ENCODE measurements around the gene C22orf31. TPM values are rescaled to one million over a fixed set of nuclear protein-coding genes. Genes with fewer than 3 reads are reported as not detected.
A peak's percentile ranks its signal among the peaks of the same experiment; 100 is the strongest.
"Not testable (repeated sequence)": the region's sequence is repeated elsewhere in the genome, so short reads cannot be mapped to it uniquely, and the experiment has no call there.

C22orf31 gene
- total RNA-seq, 1 donor from 2014 or later, result not detected

DNA sequence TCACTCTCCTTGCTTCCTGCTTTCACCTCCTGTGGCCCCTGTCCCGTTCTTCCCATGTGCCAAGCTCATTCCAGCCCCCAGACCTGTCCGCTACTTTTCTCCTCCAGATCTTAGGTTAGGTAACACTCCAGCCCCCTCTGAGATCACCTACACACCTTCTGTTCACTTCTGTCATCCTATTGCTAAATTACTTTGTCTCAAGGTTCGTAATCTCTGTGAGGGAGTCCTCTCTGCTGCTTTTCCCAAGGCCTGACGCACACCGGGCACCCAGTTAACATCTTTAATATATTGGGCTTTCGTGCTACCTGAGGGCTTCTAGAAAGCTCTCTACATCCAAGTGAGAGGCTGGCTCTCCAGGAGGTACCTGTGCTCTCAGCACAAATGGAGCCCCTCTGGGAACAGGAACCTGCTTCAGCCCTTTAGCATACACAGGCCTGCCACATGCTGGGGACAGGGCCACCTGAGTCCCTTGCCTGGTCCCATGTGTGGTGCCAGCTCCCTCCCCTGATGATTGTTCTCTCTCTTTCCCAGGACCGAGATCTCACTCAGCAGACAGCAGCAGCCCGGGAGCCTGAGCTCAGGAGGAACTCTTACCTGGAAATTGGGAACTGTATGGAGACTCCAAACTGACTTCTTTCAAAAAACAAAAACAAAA lies 8.5 kb downstream of the C22orf31 start:
- no peak for DNase-seq

DNA sequence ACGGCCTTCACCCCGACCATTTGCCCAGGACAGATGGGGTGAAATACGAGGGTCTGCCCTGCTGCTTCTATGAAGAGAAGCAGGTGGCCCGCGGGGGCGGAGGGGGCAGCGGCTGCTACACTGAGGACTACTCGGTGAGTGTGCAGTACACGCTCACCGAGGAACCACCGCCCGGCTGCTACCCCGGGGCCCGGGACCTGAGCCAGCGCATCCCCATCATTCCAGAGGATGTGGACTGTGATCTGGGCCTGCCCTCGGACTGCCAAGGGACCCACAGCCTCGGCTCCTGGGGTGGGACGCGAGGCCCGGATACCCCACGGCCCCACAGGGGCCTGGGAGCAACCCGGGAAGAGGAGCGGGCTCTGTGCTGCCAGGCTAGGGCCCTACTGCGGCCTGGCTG lies 11.2 kb downstream of the C22orf31 start:
- DNase-seq, result no peak

DNA sequence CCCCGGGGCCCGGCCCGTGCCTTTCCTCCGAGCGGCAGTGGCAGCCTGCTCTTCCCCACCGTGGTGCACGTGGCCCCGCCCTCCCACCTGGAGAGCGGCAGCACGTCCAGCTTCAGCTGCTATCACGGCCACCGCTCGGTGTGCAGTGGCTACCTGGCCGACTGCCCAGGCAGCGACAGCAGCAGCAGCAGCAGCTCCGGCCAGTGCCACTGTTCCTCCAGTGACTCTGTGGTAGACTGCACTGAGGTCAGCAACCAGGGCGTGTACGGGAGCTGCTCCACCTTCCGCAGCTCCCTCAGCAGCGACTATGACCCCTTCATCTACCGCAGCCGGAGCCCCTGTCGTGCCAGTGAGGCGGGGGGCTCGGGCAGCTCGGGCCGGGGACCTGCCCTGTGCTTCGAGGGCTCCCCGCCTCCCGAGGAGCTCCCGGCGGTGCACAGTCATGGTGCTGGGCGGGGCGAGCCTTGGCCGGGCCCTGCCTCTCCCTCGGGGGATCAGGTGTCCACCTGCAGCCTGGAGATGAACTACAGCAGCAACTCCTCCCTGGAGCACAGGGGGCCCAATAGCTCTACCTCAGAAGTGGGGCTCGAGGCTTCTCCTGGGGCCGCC lies 11.9 kb downstream of the C22orf31 start:
- no peak for DNase-seq

DNA sequence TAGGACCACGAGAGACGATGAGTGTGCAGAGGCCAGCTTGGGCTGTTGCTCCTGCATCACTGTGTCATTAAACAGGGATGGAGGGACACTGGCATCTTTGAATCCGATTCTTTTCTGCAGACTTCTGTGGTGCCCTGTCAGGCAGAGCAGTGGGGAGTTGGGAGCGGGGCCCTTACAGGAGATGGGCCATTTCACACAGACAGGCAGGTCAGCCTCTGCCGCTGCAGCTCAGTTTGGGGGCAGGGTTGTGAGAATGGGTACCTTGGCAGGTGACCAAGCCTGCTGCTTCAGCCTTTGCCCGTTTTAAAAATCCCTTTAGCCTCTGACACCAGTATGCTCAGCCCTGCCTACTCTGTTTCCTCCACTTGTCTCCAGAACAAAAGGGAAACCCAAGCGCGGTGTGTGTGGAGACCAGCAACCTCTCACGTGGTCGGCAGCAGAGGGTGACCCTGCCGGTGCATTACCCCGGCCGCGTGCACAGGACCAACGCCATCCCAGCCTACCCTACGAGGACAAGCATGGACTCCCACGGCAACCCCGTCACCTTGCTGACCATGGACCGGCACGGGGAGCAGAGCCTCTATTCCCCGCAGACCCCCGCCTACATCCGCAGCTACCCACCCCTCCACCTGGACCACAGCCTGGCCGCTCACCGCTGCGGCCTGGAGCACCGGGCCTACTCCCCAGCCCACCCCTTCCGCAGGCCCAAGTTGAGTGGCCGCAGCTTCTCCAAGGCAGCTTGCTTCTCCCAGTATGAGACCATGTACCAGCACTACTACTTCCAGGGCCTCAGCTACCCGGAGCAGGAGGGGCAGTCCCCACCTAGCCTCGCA lies 12.6 kb downstream of the C22orf31 start:
- no peak for DNase-seq

DNA sequence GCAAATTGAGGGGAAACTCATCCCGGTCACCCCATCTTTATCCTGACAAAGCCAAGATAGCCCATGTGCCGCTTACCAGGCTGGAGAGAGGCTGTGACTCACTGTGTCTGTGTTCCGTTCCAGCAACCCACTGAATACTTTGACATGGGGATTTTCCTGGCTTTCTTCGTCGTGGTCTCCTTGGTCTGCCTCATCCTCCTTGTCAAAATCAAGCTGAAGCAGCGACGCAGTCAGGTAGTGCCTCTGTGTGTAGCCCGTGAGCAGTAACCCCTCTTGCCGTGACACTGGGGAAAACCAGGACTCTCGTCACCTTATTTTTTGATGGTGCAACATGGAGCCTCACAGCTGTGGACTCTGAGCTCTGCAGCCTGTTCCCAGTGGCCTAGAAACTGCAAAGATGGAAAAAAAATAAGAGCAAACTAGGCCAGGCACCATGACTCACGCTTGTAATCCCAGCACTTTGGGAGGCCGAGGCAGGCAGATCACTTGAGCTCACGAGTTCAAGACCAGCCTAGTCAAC lies 16.9 kb downstream of the C22orf31 start:
- DNase-seq, result peak; percentile 77

DNA sequence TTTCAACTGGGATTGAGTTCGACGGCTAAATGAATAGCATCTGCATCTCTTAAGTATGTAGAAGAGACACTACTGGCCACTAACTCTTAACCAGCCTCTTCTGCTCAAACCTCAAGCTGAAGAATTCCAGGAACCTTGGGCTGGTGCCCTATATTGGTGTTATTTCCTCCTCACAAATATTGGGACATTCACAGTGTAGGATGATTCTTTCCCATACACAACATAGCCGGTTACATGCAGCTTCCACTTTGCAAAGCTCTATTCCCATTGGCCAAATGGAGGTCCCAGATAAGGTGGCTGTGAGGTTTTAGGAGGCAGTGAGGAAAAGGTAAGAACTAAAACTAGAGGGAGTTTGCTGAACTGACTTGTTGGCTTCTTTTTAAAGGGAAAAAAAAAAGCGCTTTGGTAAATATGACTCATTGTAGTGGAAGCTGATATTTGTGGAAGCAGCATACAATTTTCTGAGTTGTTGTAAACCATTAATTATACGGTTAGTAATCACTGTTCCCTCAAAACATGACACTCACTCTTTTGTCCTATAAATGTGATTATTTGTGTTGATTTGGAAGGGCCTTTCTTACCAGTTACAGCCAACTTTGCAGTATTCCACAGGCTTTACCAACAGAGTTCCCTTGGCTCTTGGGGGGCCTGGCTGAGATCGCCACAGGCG lies 17.6 kb downstream of the C22orf31 start:
- peak; percentile 50 for DNase-seq

DNA sequence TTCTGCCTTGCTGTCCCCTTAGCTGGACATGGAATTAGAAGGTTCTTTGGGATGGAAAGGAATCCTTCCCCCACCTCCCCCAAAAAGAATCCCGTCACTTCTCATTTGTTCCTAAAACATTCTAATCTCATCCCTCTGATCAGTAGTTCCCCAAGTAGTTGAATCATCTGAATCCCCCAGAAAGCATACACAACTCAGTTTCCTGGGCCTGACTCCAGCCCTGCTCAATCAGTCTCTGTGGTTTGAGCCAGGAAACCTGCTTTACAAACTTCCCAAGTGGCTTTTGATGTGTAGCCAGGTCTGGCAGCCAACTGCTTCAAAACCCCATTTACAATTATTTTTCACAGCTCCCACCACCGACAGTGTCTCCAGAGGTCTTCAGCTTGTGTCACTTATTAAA lies 20.2 kb downstream of the C22orf31 start:
- peak; percentile 69 for DNase-seq

DNA sequence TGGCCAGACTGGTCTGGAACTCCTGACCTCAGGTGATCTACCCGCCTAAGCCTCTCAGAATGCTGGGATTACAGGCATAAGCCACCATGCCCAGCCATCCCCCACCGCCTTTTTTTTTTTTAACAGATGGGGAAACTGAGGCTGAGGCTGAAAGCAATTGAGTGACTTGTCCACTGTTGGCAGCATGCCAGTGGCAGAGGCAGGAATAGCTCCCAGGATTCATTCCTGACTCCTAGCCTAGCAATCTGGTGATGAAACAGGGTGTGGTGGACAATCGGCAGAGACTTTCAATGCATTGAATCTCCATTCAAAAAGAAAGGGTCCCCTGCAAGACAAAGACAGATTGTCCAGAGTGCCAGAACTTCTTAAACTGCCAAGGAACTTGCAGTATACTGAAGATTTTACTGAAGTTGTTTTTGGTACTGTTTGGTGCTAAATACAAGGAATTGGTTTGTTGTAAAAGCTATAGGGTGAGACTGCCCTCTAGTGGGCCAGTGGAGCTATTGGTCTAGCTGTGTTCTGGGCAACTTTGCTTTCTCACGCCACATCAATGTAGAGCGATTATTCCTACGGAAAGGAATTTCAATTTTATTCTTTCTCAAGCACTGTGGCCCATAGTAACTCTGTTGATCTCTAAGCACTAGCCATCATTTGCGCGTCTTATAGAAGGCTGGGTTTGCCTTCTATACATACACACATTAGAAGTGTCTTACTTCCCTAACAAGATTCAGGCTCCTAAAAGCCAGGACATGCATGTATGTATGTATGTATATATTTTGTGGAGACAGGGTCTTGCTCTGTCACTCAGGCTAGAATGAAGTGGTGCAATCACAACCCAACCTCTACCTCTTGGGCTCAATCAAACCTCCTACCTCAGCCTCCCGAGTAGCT lies 21.0 kb downstream of the C22orf31 start:
- DNase-seq, result peak; percentile 91

DNA sequence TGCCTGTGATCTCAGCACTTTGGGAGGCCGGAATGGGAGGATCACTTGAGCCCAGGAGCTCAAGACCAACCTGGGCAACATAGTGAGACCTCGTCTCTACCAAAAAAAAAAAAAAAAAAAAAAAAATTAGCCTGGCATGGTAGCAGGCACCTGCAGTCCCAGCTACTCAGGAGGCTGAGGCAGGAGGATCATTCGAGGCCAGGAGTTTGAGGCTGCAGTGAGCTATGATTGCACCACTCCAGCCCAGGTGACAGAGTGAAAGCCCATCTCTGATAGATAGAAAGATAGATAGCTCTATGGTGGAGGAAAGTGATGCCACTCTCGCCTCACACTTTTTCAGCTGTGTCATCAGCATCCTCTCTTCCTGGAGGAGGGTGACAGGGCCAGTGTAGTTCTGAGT lies 21.9 kb downstream of the C22orf31 start:
- not testable (repeated sequence) for DNase-seq

DNA sequence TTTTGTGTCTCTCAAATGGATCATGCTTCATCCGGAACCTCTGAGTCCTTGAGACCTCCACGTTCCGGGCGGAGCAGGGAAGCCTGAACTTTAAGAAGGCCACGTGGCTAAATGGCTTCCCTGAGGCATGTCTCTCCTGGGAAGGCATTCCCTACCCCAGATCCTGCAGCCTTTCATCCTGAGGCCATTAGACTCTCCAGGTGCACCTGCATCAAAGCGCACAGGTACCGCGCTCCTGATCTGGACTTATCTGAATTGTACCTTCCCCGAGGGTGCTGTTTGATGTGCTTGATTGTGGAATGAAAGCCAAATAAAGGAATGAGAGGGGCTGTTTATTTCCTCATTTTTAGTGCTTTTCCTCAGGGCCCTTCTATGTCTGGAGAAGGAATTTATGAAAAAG lies 22.5 kb downstream of the C22orf31 start:
- DNase-seq, result no peak

DNA sequence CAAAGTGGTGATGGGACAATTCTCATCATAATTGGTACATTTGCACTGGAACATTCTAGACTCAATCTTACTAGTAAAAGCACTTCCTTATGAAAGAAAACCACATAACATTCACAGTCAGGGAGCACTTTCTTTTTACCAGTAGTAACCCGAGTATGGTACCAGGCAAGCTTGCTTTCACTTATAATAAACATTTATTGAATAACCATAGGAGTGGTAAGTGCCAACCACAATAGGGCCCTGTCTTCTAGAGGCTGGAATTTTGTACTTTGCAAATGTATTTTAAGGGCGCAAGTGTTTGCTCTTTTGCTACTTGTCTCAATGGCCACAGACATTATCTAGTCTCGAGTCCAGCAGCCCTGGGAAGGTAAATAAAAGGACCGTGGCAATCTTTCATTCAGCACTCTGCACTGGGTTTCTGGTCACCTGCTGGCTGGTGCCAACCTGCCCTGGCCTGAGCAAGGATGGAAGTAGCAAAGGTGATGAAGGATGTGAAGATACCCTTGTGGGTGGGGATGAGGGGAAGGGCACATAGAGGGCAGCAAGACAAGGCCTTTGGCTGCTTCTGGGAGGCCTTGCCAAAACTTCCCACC lies 24.2 kb downstream of the C22orf31 start:
- DNase-seq, result no peak

DNA sequence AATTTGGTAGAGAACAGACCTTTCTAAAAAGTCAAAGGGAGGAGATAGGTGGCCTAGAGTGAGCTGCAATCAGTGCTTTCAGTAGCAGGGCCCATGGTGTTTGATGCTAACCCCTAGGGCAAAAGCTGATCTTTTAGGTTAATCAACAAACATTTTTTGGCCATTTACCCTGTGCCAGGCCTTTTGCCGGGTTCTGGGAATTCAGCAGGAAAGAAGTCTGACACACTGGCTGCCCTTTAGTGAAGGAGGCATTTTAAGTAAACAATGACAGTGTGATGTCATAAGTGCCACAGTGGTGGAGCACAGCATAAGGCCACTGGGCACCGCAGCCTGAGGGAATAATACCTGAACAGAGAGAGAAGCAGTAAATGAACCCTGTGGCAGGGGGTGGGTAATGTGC lies 29.0 kb downstream of the C22orf31 start:
- DNase-seq, result peak; percentile 68

DNA sequence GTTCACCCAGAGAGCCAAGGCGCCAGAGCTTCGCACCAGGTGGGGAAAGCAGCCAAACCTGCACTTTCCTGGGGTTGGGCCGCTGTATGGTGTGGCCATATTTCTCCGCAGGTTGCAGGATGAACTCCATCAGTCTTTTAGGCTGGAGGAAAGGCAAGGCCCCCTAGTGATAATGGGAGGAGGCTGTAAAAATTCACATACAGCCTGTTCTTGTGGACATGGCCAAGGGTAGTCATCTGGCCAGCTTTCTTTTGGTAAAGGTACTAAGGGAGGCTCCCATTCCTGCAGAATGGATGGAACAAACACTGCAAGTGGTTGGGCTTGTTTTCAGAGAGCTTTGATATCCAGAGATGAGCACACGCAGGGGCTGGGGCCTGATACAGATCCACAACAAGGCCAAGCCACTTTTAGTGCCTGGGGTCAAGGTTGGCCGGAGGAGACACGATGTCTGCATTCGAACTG lies 29.6 kb downstream of the C22orf31 start:
- DNase-seq, result no peak

DNA sequence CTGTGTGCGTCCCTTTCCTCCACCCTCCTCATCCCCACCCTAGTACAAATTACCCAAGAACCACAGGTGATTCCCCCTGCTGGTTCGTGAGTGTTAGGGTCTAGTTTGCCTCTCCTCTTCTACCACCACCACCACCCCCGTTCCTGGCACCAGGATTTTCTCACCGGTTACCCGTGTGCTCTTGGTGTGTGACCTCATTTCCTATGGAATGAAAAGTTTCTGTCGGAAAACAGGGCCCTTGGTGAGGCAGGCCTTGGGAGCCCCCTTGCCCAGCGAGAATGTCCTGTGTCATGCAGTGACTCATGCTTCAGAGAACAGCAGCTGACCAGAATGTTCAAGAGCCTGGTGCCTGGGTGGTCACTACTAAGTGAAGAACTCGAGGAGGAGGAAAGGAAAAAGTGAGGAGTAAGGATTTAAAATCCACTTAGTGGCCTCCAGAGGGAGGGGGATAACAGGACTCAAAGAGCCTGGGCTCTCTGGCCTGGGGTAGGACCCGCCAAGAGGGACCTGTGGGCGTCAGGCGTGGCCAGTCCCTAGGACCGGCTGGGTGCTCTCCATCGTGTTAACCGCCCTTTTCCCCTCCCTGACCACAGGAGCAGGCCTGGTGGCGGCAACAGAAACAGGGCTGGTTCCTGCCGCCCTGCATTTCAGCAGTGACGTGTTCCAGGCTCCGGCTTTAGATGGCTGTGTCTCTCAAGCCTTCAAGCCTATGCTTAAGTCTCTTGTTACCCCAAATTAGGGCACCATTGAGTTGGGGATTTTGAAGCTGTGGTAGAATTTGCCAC lies 30.2 kb downstream of the C22orf31 start:
- DNase-seq, result peak; percentile 99

DNA sequence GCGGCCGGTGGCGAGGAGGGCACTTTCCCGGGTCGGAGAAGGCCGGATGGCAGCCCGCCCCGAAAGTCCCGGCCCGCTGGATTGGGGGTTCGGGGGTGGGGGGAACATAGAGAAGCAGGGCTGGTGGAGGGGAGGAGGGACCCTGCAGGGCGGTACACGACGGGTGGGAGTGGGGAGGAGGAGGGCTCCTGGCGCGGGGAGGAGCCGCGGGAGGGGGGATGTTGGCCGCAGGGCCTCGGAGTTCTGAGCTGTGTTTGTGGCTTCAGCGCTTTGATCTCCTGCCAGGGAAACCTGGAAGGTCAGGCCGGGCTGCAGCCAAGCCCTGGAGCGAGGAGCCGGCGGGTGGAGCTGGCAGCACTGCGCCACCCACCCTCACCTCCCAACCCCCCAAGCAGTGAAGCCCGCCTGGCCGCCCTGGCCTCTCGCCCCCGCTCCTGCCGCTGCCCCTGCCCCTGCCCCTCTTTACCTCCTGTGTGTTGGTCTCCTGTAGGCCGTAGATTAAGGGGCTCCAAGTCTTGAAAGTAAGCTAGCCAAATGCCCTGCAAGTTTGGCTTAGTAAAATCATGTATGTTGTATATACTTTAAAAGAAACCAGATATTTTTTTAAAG lies 30.9 kb downstream of the C22orf31 start:
- peak; percentile 94 for DNase-seq

DNA sequence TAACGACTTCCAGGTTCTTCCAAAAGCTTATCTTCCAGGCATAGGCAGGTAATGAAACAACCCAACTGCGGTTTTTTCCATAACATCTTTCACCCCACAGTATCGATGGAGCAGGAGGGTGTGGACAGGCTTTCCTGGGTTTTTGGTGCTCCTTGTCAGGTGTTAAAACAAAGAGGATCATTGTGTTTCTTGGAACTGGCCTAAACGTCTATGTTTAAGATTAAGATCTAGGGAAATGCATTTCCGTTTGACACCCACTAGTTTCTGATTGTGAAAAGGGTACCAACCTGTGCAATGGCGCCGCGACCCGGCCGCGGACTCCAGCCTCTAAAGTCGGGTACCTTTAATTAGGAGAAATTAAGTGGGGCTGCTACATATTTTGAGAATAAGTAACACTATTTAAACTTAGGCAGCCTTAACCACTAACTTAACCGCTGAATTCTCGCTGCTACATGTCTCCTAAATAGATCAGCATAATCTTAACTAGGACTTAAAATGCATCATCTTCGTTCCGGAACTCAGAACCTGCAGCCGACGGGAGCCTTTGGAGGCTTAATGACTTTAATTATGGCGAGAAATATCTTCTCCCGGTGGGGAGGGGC lies 31.5 kb downstream of the C22orf31 start:
- peak; percentile 34 for DNase-seq

DNA sequence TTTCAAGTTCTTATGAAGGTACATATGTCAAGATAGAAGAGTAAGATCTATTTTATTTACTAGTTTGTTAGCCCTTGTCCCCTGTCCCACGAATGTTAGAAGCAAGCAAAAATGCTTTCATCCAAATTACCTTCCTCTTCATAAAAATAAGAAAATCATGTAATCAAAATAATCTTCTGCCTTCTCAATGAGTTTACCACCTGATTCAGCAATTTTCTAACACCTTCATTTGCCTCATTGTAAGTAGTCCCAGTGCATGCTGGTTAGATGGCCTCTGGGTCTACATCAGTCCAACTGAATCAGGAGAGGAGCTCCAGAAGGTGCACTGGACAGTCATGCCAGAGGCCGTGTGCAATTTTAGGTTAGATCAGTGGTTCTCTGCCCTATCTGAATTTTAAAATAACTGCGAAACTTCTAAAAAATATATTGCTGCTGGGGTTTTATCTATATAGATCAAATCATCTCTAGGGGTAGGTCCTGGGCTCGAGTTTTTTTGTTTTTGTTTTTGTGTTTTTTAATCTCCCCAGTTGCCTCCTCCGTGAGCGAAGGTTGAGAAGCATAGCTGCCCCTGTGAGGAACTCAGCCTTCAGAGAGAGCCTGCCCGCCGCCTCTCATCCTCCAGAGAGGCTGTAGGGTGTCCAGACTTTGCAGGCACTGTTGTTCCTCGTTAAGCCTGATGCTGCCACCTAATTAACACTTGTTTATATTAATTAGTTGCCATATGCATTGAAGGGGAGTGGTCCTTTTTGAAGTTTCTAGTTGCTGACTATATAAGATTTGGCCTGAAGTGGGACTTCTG lies 32.2 kb downstream of the C22orf31 start:
- DNase-seq, result no peak

DNA sequence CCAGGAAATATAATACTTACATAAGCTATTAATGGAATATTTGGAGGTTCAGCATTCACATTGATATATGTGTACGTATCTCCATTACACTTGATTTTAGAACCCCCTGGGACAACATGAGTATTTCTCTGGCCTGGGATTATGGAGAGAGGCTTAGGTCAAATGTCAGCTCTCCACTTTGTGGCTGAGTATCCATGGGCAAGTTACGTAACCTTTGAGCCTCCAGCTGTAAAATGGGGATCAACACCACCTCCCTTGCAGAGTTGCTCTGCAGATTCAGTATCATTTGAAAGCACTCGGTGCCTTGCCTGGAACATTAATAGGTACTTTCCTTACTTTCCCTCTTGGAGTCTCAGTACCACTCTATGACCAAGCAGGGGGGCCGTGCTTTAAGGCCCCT lies 33.2 kb downstream of the C22orf31 start:
- no peak for DNase-seq

DNA sequence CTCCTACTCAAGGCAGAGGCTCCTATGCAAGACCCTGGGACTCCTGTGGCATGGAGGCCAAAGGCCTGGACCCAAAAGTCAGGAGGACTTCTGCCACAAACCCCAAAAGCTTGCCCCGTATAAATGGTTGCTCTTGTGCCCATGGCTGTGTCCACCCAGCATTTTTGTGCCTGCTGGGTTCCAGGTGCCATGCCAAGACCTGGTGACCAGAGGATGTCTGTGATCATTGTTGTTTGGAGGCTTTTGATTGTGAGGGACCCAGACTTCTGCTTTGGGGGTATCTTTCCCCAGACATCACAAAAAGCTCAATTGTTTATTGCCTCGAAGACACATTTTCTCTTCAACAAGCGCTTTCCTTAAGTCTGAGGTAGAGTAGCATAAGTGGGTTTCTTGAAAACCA lies 35.1 kb downstream of the C22orf31 start:
- no peak for DNase-seq
